Activated naive CD8-positive, alpha-beta T cell (primary cell): ENCODE data around the gene CD40.

Experiments used
- H3K27ac Mint-ChIP-seq: one replicate; pipeline ENCODE4 v1.8.0; 2021; ENCODE audit warnings: mixed read lengths
- H3K27me3 Mint-ChIP-seq: one replicate; pipeline ENCODE4 v1.8.0; 2021; ENCODE audit warnings: mixed read lengths
- H3K36me3 Mint-ChIP-seq: one replicate; pipeline ENCODE4 v1.8.0; 2021; ENCODE audit warnings: mixed read lengths
- H3K4me1 Mint-ChIP-seq: one replicate; pipeline ENCODE4 v1.8.0; 2021; ENCODE audit warnings: low read depth, mixed read lengths
- H3K4me3 Mint-ChIP-seq: one replicate; pipeline ENCODE4 v1.8.0; 2021; ENCODE audit warnings: mild to moderate bottlenecking, mixed read lengths
- H3K9me3 Mint-ChIP-seq: one replicate; pipeline ENCODE4 v1.8.0; 2021; ENCODE audit warnings: low read depth, mixed read lengths

The CD40 gene

DNA sequence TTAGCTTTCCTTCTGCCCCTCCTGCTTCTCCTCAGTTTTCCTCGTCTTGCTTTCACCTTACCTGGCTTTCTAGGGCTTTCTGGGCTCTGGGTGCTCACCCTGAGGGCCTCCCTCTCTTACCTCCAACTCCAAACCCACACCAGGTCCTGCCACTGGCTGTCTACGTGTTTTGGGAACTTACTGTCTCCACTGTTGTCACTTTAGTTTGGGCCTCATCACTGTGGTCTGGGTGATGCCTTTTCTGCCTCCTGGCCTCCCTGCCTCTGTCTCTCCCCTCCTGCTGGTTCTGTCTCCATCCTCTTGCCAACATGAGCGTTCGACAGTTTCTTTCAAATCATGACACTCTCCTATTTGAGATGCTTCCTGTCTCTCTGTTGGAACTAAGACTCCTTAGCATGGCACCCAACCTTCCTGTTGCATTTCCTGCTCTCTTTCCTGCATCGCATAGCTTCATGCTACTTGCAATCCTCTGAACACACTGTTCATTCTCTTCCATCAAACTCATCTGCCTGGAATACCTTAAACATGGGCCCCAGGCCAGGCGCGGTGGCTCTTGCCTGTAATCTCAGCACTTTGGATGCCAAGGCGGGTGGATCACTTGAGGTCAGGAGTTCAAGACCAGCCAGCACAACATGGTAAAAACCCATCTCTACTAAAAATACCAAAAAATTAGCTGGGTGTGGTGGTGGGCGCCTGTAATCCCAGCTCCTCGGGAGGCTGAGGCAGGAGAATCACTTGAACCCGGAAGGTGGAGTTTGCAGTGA is 5.5 kb downstream of the CD40 start:
- no peak overlapping the region for H3K27ac Mint-ChIP-seq
- H3K36me3 Mint-ChIP-seq, result peaks cover 3% of the 10 kb centered on the region
- no peaks in the 10 kb centered on the region for H3K9me3 Mint-ChIP-seq
- H3K4me3 Mint-ChIP-seq, result no peak overlapping the region
- peaks cover 5% of the 10 kb centered on the region for H3K4me1 Mint-ChIP-seq
- peaks cover 1% of the 10 kb centered on the region for H3K27me3 Mint-ChIP-seq

GRCh38 chr20:46126440-46127056 is 8.4 kb downstream of the CD40 start:
- Mint-ChIP-seq H3K27me3 (peaks cover 3% of the 10 kb centered on the region), H3K27ac (no peak overlapping the region), H3K36me3 (peaks cover 3% of the 10 kb centered on the region), H3K4me1 (no peaks in the 10 kb centered on the region), H3K4me3 (no peak overlapping the region), H3K9me3 (no peaks in the 10 kb centered on the region)

DNA sequence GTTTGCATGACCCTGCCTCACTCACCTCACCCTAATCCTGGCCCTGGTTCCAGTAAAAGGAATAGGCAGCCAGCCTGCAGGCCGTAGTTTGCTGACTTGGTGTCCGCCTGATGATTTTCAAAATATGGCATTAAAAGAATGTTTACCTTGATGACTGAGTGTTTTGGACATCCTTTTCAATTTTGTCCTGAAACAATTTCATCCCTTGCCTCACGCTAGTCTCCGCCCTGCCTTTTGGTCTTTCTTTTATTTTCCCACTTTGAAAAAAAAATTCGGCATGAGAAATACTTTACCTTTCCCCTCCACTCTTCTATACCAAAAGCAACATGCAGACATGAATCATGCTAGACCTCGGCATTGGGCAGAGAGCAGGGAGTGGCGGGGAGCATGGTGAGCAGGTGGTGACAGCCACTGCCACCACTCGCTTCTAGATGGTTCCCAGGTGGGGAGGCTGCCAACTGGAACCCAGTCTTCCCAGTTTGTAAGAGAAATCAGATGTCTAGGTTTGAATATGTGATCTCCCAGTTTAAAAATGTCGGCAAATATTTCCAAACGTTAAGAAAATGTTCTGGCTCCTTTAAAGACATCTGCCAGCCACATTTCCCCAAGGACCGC is 9.4 kb downstream of the CD40 start:
- peaks cover 3% of the 10 kb centered on the region for H3K36me3 Mint-ChIP-seq

GRCh38 chr20:46128310-46129151 is 10.4 kb downstream of the CD40 start:
- Mint-ChIP-seq H3K4me3 (no peak overlapping the region), H3K36me3 (peaks cover 3% of the 10 kb centered on the region), H3K9me3 (no peaks in the 10 kb centered on the region), H3K27me3 (peaks cover 14% of the 10 kb centered on the region), H3K27ac (no peak overlapping the region), H3K4me1 (peaks cover 2% of the 10 kb centered on the region)

More for the DNA sequence above, 9.4 kb downstream of the CD40 start:
- Mint-ChIP-seq H3K27me3 (peaks cover 8% of the 10 kb centered on the region), H3K27ac (no peak overlapping the region), H3K9me3 (no peaks in the 10 kb centered on the region), H3K4me1 (no peaks in the 10 kb centered on the region), H3K4me3 (no peak overlapping the region)

- Mint-ChIP-seq H3K4me1 (peaks cover 2% of the 10 kb centered on the region), H3K9me3 (no peaks in the 10 kb centered on the region), H3K27ac (no peak overlapping the region), H3K4me3 (no peak overlapping the region), H3K27me3 (peaks cover 15% of the 10 kb centered on the region), H3K36me3 (peaks cover 3% of the 10 kb centered on the region)
Measured at GRCh38 chr20:46129955-46130481, 11.9 kb downstream of the CD40 start.

DNA sequence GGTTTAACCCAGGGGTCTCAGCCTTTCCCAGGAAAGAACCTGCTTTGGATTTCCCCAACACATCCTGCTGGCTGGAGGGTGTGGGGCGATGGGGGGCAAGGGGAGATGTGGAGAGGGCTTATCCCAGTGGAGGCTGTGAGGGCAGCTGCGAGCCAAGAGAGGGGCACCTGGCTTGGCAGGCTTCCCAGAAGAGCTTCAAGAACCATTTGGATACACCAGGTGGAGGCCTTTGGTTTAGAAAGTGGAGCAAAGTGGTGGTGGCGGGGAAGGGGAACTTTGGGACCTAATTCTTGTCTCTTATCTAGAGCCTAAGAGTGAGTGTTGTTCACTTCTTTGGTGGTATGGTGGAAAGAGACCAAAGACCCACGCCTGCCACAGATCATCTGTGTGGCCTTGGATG is 12.4 kb downstream of the CD40 start:
- H3K36me3 Mint-ChIP-seq, result peaks cover 2% of the 10 kb centered on the region
- peaks cover 18% of the 10 kb centered on the region for H3K27me3 Mint-ChIP-seq
- no peak overlapping the region for H3K4me3 Mint-ChIP-seq
- H3K9me3 Mint-ChIP-seq, result no peaks in the 10 kb centered on the region
- H3K4me1 Mint-ChIP-seq, result peaks cover 2% of the 10 kb centered on the region
- no peak overlapping the region for H3K27ac Mint-ChIP-seq

- Mint-ChIP-seq H3K36me3 (no peaks in the 10 kb centered on the region), H3K27ac (no peak overlapping the region), H3K4me3 (no peak overlapping the region), H3K9me3 (no peaks in the 10 kb centered on the region), H3K27me3 (peaks cover 18% of the 10 kb centered on the region), H3K4me1 (peaks cover 2% of the 10 kb centered on the region)
Measured at GRCh38 chr20:46131396-46131795, 13.3 kb downstream of the CD40 start.

DNA sequence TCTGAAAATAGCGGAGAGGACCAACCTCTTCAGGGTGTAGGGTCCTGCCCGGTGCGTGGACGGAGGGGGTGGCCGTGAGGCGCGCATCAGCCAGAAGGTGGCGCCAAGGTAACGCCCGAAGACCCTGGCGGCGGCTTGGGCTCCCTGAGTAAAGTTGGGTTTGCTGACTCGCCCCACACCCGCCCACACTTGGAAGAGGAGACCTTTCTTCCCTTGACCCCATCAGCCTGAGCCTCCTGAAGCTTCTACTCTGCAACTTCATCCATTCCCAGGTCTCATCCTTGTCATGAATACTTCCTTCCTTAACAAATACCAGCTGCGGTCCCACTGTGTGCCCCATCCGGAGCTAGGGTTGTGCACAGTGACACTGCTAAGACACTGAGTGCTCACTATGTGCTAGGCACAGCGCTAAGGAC is 14.6 kb downstream of the CD40 start:
- H3K4me3 Mint-ChIP-seq, result no peak overlapping the region
- no peaks in the 10 kb centered on the region for H3K9me3 Mint-ChIP-seq
- H3K36me3 Mint-ChIP-seq, result no peaks in the 10 kb centered on the region
- H3K27me3 Mint-ChIP-seq, result peaks cover 23% of the 10 kb centered on the region
- H3K4me1 Mint-ChIP-seq, result peaks cover 2% of the 10 kb centered on the region
- H3K27ac Mint-ChIP-seq, result no peak overlapping the region

GRCh38 chr20:46133886-46134654 is 16.0 kb downstream of the CD40 start:
- H3K4me1 Mint-ChIP-seq, result peaks cover 2% of the 10 kb centered on the region
- no peaks in the 10 kb centered on the region for H3K9me3 Mint-ChIP-seq
- no peaks in the 10 kb centered on the region for H3K36me3 Mint-ChIP-seq
- no peak overlapping the region for H3K4me3 Mint-ChIP-seq
- H3K27ac Mint-ChIP-seq, result no peak overlapping the region
- H3K27me3 Mint-ChIP-seq, result peaks cover 24% of the 10 kb centered on the region

GRCh38 chr20:46134716-46135115 is 16.6 kb downstream of the CD40 start:
- H3K9me3 Mint-ChIP-seq, result no peaks in the 10 kb centered on the region
- peaks cover 2% of the 10 kb centered on the region for H3K4me1 Mint-ChIP-seq
- no peak overlapping the region for H3K4me3 Mint-ChIP-seq
- no peak overlapping the region for H3K27ac Mint-ChIP-seq
- no peaks in the 10 kb centered on the region for H3K36me3 Mint-ChIP-seq
- H3K27me3 Mint-ChIP-seq, result peaks cover 27% of the 10 kb centered on the region

GRCh38 chr20:46135856-46136633 is 17.9 kb downstream of the CD40 start:
- H3K36me3 Mint-ChIP-seq, result no peaks in the 10 kb centered on the region
- peaks cover 2% of the 10 kb centered on the region for H3K4me1 Mint-ChIP-seq

DNA sequence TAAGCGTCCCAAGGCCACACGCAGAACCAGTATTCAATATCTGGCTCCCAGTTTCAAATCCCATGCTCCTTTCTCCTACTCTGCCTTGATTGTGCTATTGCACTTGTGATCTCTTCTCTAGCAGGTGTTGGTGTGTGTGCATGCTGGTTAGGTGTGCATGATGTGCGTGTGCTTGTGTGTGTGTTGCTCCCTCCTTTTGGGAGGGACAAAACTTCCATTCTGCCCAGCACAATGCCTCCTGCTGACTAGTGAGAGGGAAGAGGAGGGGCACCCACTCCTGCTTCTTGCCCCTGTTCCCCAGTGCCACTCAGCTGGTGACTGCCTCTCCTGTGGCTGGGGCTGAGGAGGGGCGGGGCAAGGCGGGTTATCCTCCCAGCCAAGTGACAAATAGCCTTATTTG is 19.7 kb downstream of the CD40 start:
- peaks cover 29% of the 10 kb centered on the region for H3K27me3 Mint-ChIP-seq
- H3K4me1 Mint-ChIP-seq, result peaks cover 2% of the 10 kb centered on the region

More at GRCh38 chr20:46135856-46136633, 17.9 kb downstream of the CD40 start:
- no peaks in the 10 kb centered on the region for H3K9me3 Mint-ChIP-seq
- H3K27me3 Mint-ChIP-seq, result peaks cover 28% of the 10 kb centered on the region
- no peak overlapping the region for H3K27ac Mint-ChIP-seq
- no peak overlapping the region for H3K4me3 Mint-ChIP-seq

DNA sequence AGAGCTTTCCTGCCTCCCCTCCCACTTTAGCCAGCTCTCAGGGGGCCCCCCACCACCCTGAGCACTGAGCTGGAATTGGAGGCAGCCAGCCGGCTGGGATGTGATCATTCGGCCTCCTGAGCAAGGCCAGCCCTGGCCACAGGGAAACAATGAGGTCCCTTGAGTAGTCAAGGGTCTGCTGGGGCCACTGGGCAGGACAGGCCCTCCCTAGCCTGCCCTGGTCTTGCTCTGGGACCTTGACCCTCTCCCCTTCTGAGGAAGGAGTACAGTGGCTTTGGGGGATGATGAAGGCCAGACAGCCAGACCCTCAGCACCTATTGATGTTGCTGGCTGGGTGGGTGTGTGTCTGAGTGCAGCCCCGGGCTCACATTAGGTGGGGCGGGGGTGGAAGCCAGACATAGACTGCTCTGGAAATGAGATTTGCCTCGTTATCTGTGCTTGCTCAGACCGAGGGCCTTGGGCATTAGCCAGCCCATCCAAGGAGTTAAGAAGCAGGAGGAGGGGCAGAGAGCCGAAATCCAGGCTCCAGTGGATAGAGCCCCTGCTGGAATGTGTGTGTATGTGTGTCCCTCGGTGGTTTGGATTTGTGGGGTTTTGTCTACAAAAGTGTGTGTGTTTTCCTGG is 21.3 kb downstream of the CD40 start:
- H3K27me3 Mint-ChIP-seq, result peaks cover 25% of the 10 kb centered on the region
- H3K9me3 Mint-ChIP-seq, result no peaks in the 10 kb centered on the region
- H3K4me3 Mint-ChIP-seq, result no peak overlapping the region
- H3K27ac Mint-ChIP-seq, result no peak overlapping the region
- H3K4me1 Mint-ChIP-seq, result no peaks in the 10 kb centered on the region
- no peaks in the 10 kb centered on the region for H3K36me3 Mint-ChIP-seq

More for the DNA sequence above, 19.7 kb downstream of the CD40 start:
- H3K4me3 Mint-ChIP-seq, result no peak overlapping the region
- H3K36me3 Mint-ChIP-seq, result no peaks in the 10 kb centered on the region
- no peak overlapping the region for H3K27ac Mint-ChIP-seq
- no peaks in the 10 kb centered on the region for H3K9me3 Mint-ChIP-seq
